HG03097 (cell line): Measurements from ENCODE around the gene ZBTB16.

Experiments
- ATAC-seq: cut with Tn5 transposase; IDR thresholded peaks from one replicate; pipeline ENCODE4 v1.9.1; 2021; ENCODE audit not compliant: unreplicated experiment, low FRiP score

The ZBTB16 gene

DNA sequence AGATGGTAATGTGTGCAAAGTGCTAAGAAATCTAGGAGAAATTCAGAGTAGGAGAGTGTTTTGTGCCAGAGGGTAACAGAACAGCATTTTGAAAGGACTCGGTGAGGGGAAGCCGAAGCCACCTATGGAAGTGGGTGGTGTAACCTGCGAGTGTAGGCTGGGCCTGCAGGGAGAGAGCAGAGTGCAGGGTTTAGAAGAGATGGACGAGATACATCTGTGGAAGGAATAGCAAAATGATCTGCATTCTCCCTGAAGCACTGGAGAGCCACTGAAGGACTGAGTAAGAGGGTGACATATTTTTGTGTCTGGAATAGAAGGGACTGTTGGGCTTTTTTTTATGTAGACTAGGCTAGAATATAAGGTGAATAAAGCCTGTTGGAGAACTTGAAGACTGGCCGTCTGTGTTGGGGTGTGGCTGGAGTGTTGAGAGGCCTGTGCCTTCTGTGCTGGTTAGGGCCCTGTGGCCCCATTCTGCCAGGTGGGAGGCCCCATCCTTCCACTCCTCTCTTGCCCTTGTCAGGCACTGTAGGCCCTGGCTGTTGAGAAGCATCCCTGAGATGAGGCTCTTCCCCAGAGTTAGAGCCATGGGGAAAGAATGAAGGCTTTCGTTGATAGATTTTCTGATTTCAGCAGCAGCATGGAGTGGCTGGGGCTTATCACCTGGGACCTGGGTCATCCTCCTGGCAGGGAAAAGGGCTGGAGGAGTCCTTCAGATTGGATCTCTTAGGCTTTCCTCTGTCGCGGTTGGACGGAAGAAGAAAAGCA, 102.2 kb downstream of the ZBTB16 start:
- ATAC-seq: no peak

DNA sequence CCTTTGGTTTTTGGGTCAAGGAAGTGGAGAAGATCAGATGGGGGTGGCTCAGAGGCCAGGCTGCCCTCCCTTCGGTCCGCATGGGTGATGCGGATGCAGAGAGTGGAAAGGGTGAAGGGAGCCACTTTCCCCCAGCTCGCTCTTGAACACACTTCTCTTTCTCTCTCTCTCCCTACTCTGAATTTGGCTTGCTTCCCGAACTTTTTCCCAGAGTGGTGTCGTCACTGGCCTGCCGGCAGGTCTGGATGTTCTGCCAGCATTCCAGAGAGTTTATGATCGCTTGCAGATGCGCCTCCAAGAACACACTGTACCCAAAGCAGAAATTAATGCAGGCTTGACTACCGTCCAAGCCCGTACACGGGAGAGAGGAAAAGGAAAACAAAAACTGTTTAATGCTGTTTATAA, 103.2 kb downstream of the ZBTB16 start:
- no peak for ATAC-seq

DNA sequence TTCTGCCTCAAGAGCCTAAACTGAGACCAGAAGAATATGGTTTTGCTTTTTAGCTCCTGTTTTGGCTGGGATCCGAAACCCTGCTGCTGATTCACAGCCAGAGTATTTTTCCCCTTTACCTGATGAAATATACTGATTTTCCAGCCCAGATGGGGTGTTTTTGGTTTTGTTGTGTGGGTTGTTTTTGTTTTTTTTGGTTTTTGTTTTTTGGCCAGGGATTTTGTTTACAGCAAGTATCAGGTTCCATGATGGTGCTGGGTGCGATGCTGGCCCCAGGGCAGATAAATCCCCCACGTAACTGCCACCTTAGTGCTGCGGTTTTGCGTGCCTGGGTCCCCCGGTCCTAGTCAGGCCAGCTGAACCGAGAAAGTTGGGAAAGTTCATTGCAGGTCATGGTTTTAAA, 103.7 kb downstream of the ZBTB16 start:
- ATAC-seq: no peak

DNA sequence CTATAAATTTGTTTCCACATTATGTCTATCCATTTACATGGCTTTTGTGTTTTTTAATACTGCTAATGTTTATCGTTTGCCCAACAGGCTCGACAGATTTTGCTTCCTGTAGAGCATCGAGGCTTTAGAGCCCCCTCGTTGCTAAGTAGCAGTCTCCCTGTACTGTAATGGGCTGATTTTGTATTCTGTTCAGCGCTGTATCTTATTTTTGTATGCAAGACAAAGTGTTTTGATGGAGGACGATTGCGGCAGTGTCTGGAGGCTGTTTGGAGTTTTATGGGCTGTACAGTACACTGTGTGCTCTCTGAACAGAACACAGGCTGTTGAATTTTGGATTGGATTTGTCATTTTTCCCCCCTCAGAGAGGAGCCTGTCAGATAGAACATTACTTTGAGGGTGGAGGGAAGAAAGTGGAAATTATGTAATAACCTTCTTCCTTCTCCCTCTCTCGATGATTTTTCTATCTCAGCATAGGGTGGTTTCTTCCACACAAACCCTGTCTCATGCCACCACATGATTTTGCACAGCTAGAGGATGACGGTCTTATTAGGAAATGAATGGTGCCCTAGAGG, 104.4 kb downstream of the ZBTB16 start:
- ATAC-seq: no peak

DNA sequence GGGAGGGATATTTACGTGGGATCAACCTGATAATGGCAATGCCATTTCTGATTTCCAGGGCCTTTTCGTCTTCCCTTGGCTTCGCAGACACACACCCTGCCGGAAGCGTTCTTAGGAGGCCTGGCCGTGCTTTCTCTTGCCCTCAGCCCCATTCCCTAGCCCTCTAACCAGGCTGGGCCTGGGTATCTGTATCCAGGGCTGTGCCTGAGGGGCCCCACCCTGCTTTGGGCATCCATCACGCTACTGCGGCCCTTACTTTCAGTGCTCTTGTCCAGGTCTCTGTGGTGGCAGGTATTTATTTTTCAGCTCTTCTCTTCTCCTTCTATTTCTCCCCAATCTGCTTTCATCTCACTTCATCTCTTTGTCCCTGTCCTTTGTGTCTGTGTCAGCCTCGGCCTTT, 105.0 kb downstream of the ZBTB16 start:
- ATAC-seq: no peak

DNA sequence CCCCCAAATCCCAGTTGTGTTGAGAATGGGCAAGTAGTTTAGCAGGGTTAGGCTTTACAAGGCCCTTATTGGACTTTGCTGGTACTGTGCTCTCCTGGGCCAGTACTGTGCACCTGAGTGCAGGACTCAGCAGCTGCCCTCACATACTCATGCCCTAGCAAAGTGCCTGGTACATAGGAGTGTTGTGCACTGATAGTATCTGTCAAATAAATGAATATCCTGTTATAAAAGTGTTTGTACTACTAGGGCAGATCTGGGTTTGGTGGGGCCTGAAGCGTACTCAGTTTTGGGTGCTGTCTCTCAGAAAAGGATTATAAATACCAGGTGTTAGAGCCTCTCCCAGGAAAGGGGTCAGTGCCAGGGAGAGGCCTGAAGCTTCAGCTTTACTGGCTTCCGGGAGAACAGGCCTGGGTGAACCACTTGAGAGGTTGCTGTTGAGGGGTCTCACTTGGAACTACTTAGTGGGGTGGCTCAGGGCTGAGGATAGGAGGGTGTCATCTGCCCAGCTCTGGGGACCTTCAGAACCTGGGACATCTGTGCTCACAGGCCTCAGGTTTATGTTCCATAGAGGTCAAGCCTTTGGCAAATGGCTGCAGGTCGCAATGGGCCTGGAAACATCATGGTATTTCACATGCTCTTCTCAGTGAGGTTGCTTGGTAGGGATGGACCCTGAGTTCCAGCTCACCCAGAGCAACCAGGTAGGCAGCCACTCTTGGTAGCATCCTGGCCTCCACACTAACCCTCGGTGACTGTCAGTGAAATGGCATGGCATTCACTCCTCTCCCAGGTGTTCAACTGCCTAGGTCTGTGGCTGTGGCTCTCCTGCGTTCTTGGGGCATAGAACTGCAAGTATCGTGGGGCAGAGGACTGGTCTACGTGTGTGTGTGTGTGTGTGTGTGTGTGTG, 106.1 kb downstream of the ZBTB16 start:
- ATAC-seq: no peak

DNA sequence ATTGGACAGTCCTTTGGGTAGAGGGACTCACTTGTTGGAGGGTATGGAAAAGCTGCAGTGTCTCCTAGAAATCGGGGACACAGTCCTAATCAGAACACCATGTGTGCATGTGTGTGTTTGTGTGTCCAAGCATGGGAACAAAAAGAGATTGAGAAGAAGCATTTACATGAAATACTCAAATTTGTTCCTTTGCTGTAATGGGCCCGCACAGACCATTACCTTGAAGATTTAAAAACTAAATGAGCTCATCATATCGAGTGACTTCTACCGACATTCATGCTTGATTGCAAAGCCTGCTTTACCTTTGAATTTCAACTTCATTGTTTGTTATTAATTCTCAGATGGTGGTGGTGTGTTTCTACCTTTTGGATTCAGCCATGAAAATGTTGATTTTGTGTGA, 106.9 kb downstream of the ZBTB16 start:
- ATAC-seq: no peak

DNA sequence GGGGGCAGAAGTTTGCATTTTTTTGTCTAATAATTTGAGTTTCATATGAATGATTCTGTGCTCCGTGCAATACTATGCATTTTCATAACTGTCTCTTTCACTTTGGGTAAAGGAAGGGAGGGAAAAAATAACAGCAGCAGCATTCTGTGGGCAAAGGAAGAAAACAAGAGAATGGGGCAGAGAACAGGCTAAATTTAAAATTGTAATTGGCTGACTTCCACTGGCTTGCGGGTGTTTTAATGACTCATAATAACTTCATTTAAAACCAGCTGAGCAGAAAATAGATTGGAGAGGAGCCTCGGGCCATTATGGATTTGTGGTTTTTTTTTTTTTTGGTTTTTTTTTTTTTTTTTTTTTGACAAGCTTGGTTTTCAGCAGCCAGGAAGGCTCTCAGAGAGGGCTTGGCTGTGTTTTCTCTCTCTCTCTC, 107.4 kb downstream of the ZBTB16 start:
- ATAC-seq: no peak

DNA sequence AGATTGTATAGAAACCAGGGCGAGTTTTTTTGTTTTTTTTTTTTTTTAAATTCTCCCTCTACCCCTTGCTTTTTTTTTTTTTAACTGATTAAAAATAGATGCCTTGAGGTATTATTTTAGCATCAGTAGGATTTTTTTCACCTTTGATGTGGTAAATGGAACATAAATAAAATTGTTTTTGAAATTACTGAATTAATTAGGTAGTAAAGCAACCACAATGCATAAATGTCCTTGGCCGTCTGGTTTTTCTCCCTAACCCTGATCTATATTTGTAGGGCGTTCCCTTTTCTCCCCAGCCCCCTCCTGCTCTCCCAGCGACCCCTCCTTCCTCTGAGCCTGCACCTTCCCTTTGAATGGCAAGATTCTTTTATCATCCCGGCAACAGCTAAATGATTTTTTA, 107.8 kb downstream of the ZBTB16 start:
- ATAC-seq: no peak

DNA sequence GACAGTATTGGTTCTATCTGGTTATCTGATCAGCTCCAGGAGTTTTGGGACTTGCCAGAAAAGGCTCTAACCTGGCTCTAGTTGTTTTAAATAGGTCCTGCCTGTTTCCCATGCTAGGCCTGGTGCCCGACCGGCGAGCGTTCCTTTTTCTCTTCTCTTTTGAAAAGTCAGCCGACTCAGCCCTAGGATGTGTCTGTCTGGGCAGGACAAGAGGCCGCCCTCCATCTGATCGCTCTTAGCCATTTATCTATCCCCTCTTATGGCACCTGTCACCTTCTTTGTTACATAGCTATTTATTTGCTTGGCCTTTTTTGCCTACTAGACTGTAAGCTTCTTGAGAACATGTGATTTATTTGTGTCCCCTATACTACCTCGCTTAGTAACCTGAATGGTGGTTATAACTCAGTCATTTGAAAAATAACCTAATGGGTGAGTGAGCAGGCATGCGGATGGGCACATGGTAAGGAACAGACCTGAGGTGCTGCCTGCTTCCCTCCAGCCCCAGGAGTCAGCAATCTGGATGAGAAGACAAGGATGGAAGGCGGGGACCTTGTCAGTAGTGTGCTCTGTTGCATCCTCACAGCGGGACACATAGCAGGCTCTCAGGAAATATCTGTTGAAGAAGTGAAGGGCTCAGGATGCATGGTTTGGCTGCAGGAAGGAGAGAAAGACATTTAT, 108.4 kb downstream of the ZBTB16 start:
- ATAC-seq: no peak

DNA sequence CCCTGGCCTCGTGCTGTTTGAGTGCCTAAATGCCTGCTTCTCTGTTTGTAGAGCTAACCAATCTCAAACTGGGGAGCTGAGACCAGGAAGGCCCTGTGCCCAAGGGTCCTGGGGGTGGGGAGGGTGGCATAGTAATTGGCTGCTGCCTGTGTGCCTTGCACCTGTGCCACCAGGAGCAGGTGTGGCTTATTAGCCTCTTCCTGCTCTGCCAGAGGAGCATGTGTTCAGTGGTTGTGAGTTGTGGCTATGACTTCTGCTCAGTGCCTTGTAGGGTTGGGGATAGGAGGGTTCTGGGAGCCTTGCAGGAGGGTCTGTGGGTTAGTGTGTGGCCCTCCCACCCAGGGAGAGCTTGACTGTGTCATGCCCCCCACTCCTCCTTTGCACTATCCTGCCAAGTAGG, 109.2 kb downstream of the ZBTB16 start:
- no peak for ATAC-seq

DNA sequence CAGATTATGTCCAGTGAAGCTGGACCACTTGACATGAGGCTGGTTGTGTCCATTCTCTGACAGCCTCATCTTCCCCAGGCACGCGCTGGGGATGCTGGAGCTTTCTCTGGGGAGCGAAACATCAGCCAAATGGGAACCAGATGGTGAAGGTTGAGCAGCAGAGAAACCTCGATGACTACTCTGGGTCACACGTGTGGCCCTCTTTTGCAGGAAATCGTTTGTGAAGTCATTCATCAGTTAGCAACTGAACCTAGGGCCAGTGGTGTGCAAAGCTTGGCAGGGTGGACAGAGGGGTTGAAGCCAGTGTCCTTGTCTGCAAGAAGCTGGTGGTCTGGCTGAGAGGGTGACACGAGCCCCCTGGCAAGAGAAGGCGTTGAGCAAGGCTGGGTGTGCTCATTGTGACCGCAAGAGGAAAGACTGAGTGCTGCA, 109.8 kb downstream of the ZBTB16 start:
- ATAC-seq: no peak

DNA sequence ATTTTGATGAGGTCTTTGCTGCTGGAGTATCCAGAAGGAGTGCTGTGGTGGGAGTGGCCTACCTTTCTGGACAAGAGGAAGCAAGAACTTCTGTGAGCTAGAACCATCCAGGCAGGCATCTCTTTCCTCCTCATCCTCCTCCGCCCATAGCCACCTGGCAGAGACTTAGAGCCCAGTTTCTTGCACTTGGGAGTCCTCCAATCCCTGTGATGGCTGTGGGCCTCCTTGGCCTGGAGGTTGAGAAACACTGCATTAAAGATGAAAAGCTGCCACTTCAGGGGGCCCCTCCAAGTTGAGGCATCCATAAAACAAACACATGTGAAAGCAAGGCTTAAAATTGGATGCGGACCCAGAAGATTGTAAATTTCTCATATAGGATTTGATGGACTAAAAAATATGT, 110.3 kb downstream of the ZBTB16 start:
- ATAC-seq: no peak

DNA sequence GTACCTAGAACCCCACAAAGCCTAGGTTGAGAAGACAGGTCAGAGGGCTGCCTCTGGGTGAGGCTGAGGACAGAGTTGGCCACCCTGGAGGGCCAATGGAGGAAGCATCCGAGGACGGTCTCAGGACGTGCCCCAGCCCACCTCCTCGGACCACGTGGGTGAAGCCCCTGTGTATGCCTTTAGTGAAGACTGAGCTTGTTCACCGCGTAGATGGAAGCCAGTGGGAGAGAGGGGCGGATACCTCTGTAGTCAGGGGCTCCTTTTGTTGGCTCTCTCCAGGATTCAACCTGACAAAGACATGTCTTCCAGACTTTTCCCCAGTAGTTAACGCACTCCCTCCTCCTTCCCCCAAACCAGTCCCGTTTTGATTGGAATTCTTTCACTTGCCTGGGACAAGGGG, 110.7 kb downstream of the ZBTB16 start:
- no peak for ATAC-seq

DNA sequence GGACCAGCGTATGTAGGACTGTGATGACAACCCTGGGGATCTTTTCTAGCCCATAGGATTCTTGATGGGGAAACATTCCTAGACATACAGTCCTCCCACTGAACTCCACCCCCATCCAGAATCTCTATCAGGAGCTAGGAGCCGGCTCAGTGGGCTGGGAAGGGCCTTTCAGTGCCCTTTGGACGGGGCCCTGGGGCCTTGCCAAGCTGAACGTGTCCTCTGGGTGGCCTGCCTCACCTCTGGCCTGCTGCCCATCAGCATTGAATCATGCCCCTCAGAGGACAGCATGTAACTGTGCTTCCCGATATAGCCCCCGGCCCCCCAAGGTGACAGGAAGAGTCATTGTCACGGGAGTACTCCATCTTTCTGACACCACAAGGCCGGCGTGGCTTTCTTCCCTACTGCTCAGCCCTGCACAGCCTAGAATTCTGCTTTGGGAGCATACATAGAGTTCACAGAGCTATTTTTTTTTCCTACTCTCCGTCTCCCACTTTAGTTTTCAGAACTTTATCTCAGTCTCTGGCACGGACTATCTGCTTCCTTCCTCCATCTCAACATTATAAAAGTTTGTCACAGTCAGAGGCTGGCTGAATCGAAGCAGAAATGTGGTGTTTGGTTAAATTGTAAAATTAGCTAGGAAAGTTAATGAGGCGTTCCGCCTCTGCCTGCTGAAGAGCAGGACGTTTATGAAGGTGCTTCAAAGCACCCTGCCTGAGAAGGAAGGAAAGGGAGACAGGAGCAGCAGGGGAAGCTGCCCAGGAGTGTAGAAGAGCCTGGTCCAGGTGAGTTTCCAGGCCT, 111.9 kb downstream of the ZBTB16 start:
- ATAC-seq: no peak

DNA sequence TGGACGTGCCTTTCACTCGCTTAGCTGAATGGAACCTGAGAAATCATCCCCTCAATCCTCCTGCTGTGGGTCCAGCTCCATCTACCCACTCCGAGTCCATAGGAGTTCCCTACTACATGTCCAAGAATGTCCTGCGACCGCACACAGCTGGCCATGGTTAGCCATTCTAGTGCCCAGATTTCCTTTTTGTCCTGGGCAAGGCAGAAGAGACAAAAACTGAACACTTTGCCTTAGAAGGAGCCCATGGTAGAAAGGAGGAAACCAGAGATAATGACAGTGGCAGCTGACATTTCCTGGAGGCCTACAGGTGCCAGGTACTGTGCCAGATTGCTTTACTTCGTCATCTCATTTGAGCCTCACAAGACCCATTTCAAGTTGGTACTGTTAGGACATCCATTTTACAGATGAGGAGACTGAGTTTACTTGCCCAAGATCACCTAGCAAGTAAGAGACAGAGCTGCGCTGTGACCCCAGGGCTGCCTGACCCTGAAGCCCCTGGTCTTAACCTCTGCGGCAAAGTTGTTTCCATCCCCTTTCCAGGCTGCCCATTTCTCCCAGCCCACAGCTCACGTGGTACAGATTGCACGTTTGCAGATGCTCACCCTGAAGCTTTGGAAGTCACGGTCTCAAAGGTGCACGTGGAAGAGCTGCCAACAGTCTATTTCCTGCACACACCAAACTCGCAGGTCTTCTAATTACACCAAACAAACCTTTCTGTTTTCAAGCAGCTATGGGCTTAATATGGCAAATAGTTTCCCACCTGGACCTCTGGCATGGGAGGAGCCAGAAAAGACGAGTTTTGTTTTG, 112.7 kb downstream of the ZBTB16 start:
- no peak for ATAC-seq

DNA sequence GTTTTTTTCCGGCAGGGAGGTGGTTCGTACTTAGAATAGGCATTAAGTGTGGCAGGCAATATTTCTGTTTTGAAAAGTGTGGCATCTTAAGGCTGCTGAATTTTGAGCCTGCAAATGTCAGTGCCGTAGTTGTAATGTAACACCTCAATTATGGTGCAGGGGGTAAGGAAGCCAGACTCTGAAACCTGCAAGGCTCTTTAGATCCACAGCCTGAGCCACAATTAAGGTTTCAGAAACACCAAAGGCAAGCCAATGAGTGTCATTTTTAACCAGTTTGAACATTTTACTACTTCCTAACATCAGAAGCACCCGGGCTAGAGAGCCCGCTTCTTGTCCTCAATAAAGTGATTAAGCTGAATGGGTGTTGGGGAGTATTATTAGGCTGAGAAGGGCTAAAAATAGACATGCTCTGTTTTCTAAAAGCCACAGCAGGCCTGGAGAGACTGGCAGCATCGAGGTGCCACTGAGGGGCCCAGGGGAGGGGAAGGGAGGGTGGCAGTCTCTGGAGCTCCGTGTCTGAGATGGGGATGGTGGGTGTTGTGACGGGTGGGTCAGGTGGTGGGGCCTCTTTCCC, 113.4 kb downstream of the ZBTB16 start:
- ATAC-seq: no peak

DNA sequence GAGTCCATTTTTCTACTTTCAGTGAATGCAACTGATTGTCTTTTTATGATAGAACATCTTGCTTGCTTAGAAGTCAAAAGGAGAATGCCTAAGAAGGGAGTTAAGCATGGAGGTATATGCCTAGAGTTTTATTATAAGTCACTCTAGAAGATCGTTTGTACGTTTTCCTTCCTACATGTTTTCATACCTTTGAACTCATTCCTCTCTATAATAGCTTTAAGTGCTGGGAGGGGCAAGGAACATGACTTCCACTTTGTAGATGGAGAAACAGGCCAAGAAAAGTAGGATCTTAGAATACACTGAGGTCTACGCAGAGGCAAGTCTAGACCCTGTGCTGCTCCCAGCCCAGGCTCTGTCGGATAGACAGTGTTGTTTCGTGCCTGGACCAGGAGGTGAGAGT, 114.3 kb downstream of the ZBTB16 start:
- ATAC-seq: no peak
